Neutrophil (primary cell): Measurements from ENCODE around the gene CCBE1.

ENCODE experiments used
- H3K27ac ChIP-seq: fragments of 200-600 bp; sonication (generic); 2 replicates; pipeline ENCODE4 v1.5.1; 2016; ENCODE audit warnings: mild to moderate bottlenecking, moderate library complexity
- H3K27me3 ChIP-seq: fragments of 200-600 bp; sonication (generic); 2 replicates; pipeline ENCODE4 v1.6.0; 2016; ENCODE audit warnings: mild to moderate bottlenecking
- H3K36me3 ChIP-seq: fragments of 200-600 bp; sonication (generic); 2 replicates; pipeline ENCODE4 v1.5.1; 2017
- H3K4me1 ChIP-seq, 2 experiments: fragments of 200-600 bp in 1 of 2; sonication (generic) in 1 of 2; 1 replicate in 1 of 2; 2 replicates in 1 of 2; pipeline versions ENCODE4 v1.5.1 to v1.6.1; 2013 to 2016; ENCODE audit warnings: low read depth in 1 of 2, low read length in 1 of 2, mild to moderate bottlenecking in 1 of 2, moderate library complexity in 1 of 2; ENCODE audit not compliant: control insufficient read depth in 1 of 2, insufficient read depth in 1 of 2
- H3K4me3 ChIP-seq, 2 experiments: fragments of 200-600 bp in 1 of 2; sonication (generic) in 1 of 2; 1 replicate in 1 of 2; 2 replicates in 1 of 2; pipeline ENCODE4 v1.5.1; 2013 to 2016; ENCODE audit warnings: low read depth in 1 of 2, low read length in 1 of 2, mild to moderate bottlenecking in 1 of 2, moderate library complexity in 1 of 2
- H3K9me3 ChIP-seq: fragments of 200-600 bp; sonication (generic); 2 replicates; pipeline ENCODE4 v1.5.1; 2016
- CTCF ChIP-seq: fragments of 200-600 bp; sonication (generic); IDR thresholded peaks from 2 replicates; pipeline ENCODE4 v1.5.1; 2016; ENCODE audit warnings: antibody characterized with exemption

Gene CCBE1

GRCh38 chr18:59553273-59553870, 143.9 kb downstream of the CCBE1 start:
- no peak for TF ChIP-seq CTCF
- no peak overlapping the region for H3K4me3 ChIP-seq
- H3K27ac ChIP-seq: no peak overlapping the region
- H3K9me3 ChIP-seq: no peaks in the 10 kb centered on the region
- H3K36me3 ChIP-seq: no peaks in the 10 kb centered on the region
- no peaks in the 10 kb centered on the region for H3K27me3 ChIP-seq
- no peaks in the 10 kb centered on the region for H3K4me1 ChIP-seq

- H3K27me3 ChIP-seq: no peaks in the 10 kb centered on the region
- H3K4me3 ChIP-seq: no peak overlapping the region
- no peaks in the 10 kb centered on the region for H3K36me3 ChIP-seq
- no peaks in the 10 kb centered on the region for H3K4me1 ChIP-seq
- no peak overlapping the region for H3K27ac ChIP-seq
- no peaks in the 10 kb centered on the region for H3K9me3 ChIP-seq
- no peak for TF ChIP-seq CTCF
Measured at GRCh38 chr18:59551902-59552635, 145.2 kb downstream of the CCBE1 start.

- no peaks in the 10 kb centered on the region for H3K9me3 ChIP-seq
- H3K4me3 ChIP-seq: no peak overlapping the region
- H3K36me3 ChIP-seq: no peaks in the 10 kb centered on the region
- H3K4me1 ChIP-seq: no peaks in the 10 kb centered on the region
- no peaks in the 10 kb centered on the region for H3K27me3 ChIP-seq
- no peak for TF ChIP-seq CTCF
- no peak overlapping the region for H3K27ac ChIP-seq
Measured at GRCh38 chr18:59550174-59550516, 147.1 kb downstream of the CCBE1 start.

- H3K4me1 ChIP-seq: no peaks in the 10 kb centered on the region
- H3K9me3 ChIP-seq: no peaks in the 10 kb centered on the region
- TF ChIP-seq CTCF: no peak
- no peak overlapping the region for H3K4me3 ChIP-seq
- no peaks in the 10 kb centered on the region for H3K27me3 ChIP-seq
- H3K36me3 ChIP-seq: no peaks in the 10 kb centered on the region
- no peak overlapping the region for H3K27ac ChIP-seq
Measured at GRCh38 chr18:59549503-59550173, 147.6 kb downstream of the CCBE1 start.

GRCh38 chr18:59547581-59548182, 149.5 kb downstream of the CCBE1 start:
- Histone ChIP-seq H3K4me1 (no peaks in the 10 kb centered on the region), H3K4me3 (no peak overlapping the region), H3K36me3 (no peaks in the 10 kb centered on the region), H3K27me3 (no peaks in the 10 kb centered on the region), H3K9me3 (no peaks in the 10 kb centered on the region), H3K27ac (no peak overlapping the region)
- TF ChIP-seq CTCF: no peak
